GM21367 (cell line): ENCODE measurements around the gene TAF13.
"Not testable (repeated sequence)": the region's sequence is repeated elsewhere in the genome, so short reads cannot be mapped to it uniquely, and the experiment has no call there.

Experiments used
- ATAC-seq: cut with Tn5 transposase; IDR thresholded peaks from one replicate; pipeline ENCODE4 v1.9.1; 2021; ENCODE audit not compliant: unreplicated experiment

Gene TAF13

GRCh38 chr1:109048335-109048734, 27.5 kb downstream of the TAF13 start:
- ATAC-seq = no peak

GRCh38 chr1:109047339-109047738, 28.5 kb downstream of the TAF13 start:
- no peak for ATAC-seq

GRCh38 chr1:109046671-109047070, 29.1 kb downstream of the TAF13 start:
- no peak for ATAC-seq

- ATAC-seq = no peak
Observed at GRCh38 chr1:109045595-109045994, 30.2 kb downstream of the TAF13 start.

DNA sequence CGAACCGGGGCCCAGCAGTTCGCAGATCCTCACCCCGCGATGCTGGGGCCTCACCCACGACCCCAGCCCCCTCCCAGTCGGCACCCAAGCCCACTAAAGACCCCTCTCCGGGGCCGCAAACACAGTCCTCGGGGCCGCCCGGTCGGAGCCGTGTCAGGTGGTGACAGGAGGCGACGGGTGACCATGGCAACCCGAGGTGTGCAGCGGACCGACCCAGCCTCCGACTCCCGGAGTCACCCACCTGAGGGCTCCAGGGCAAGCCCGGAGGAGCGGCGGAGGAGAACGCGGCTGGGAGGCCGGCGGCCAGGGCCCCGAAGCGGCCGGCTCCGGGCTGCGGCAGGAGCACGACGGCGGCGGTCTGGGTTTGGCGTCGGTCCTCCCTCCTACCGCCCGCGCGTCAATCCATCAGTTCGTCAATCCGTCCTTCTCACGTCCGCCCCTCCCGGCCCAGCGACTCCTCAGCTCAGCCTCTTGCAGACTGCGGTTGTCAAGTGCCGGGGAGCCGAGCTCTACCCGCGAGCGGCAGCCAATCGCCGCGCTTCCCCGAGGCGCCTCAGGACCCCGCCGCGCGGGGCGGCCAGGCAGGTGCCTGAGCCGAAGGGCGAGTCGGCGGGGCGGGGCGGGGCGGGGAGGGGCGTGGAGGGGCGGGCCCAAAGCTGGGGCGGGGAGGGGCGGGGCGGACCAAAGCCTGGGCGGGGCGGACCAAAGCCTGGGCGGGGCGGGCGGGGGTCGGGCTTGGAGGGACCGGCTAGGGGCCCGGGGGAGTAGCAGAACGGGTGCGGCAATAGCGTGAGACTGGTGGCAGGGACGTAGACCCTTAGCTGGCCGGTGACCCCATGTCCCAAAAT, 34.0 kb downstream of the TAF13 start, which contains the start of gene WDR47:
Gene WDR47, minus strand, starts transcription at position 482 of the 848 bp plus-strand sequence. CDS start 18,590 bp downstream, outside the sequence.
- peak; percentile 92 for ATAC-seq

- peak; percentile 22 for ATAC-seq
Observed at GRCh38 chr1:109040989-109041620, 34.7 kb downstream of the TAF13 start.

DNA sequence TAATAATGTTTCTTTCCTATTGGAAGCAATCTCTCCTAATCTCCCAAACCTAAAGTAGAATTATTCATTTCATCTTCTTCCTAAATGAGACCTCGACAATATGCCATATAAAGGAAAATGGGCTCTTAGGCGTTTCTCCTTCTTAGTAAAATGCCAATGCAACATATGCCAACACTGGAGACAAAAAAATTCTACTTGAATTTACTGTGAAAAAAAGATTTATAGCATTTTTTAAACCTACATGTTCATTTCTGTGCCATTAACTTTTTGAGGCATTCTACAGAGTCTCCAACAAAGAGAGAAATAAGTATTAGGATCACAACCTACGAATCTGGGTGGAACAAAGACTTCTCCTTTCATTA, 35.2 kb downstream of the TAF13 start:
- ATAC-seq = no peak

DNA sequence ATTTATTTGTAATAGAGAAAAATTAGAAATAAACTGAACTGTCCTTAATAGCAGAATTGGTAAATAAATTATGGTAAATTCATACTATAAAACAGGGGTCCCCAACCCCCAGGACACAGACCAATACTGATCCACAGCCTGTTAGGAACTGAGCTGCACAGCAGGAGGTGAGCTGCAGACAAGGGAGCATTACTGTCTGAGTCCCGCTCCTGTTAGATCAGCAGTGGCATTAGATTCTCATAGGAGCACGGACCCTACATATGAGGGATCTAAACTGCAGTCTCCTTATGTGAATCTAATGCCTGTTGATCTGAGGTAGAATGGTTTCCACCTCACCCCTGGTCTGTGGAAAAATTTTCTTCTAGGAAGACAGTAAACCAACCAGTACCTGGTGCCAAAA, 41.4 kb downstream of the TAF13 start:
- ATAC-seq = no peak

DNA sequence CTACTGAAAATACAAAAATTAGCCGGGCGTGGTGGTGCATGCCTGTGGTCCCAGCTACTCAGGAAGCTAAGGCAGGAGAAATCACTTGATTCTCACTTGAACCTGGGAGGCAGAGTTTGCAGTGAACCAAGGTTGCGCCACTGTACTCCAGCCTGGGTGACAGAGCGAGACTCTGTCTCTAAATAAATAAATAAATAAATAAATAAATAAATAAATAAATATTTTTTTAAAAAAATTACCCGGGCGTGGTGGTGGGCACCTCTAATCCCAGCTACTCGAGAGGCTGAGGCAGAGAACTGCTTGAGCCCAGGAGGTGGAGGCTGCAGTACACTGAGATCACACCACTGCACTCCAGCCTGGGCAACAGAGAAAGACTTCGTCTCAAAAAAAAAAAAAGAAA, 46.3 kb downstream of the TAF13 start:
- not testable (repeated sequence) for ATAC-seq

GRCh38 chr1:109027841-109028240, 48.0 kb downstream of the TAF13 start:
- no peak for ATAC-seq

- ATAC-seq = no peak
Observed at GRCh38 chr1:109025694-109026093, 50.1 kb downstream of the TAF13 start.

GRCh38 chr1:109024646-109025045, 51.2 kb downstream of the TAF13 start:
- ATAC-seq = no peak

- ATAC-seq = no peak
Observed at GRCh38 chr1:109020693-109021257, 55.0 kb downstream of the TAF13 start.

- not testable (repeated sequence) for ATAC-seq
Observed at GRCh38 chr1:109017719-109018118, 58.1 kb downstream of the TAF13 start.

GRCh38 chr1:109017134-109017533, 58.7 kb downstream of the TAF13 start:
- no peak for ATAC-seq
